ENCODE data around the gene CLMP. TPM values are rescaled to one million over a fixed set of nuclear protein-coding genes. Genes with fewer than 3 reads are reported as not detected.

Gene CLMP
- total and polyA plus RNA-seq, 2 experiments from 2014 or later = 7.1 to 18.4 TPM

DNA sequence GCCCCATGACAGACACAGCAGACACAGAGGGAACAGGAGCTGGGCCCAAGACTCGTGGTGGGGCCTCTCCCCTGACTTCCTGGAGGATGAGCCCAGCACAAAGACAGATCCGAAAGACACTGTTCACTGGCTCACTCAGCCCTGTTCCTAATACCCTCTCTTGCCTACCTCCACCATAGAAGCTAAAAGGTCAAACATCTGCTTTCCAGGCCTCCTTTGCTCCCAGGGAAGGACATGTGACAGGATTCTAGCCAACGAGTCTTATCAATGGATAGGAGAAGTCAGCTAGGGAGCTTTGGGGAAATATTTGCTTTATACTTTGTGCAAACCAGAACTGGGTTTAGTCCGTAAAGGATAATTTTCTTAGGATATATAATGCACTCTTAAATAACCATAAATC lies 8.4 kb upstream of the CLMP start:
- H3K4me1 ChIP-seq (ENCODE audit: insufficient read depth) = peaks cover 23% of the 10 kb centered on the region
- Mint-ChIP-seq H3K4me1 (peaks cover 25% of the 10 kb centered on the region), H3K27me3 (ENCODE audit: insufficient read depth, low read depth, poor library complexity) (peaks cover 10% of the 10 kb centered on the region), H3K4me3 (no peak overlapping the region), H3K36me3 (ENCODE audit: low read depth) (no peaks in the 10 kb centered on the region), H3K9me3 (no peaks in the 10 kb centered on the region), H3K27ac (no peak overlapping the region)
- no peak overlapping the region for H3K27ac ChIP-seq (ENCODE audit: low read depth)
- H3K4me3 ChIP-seq = no peak overlapping the region
- DNase-seq (ENCODE audit: low spot score) = no peak
- 0 out of 2 replicates have a peak overlapping the region, but pooled peaks have one; percentile 52 for H2AFZ ChIP-seq
- 0 out of 2 replicates have a peak, but pooled peaks cover 4% of the 10 kb centered on the region for H3F3A ChIP-seq (replicated peaks; ENCODE audit: low read depth)
- no peak for ATAC-seq
- no peaks in the 10 kb centered on the region for H4K20me1 ChIP-seq (replicated peaks; ENCODE audit: insufficient read depth)
- no peak overlapping the region for H3K4me2 ChIP-seq
- peaks cover 7% of the 10 kb centered on the region; the same call in 1 of the 2 replicates for H3K27me3 ChIP-seq (ENCODE audit: insufficient read depth)
- TF ChIP-seq JUNB (IDR thresholded peaks at IDR 0.05; ENCODE audit: unreplicated experiment) (no peak), EZH2 (IDR thresholded peaks at IDR 0.05; ENCODE audit: low read depth, unreplicated experiment) (no peak)
- no peaks in the 10 kb centered on the region for H3K79me2 ChIP-seq (replicated peaks; ENCODE audit: insufficient read depth)
- H3K9me2 ChIP-seq (ENCODE audit: insufficient read depth) = 0 out of 2 replicates have a peak, but pooled peaks cover 7% of the 10 kb centered on the region
- no peaks in the 10 kb centered on the region for H3K36me3 ChIP-seq (ENCODE audit: insufficient read depth)

DNA sequence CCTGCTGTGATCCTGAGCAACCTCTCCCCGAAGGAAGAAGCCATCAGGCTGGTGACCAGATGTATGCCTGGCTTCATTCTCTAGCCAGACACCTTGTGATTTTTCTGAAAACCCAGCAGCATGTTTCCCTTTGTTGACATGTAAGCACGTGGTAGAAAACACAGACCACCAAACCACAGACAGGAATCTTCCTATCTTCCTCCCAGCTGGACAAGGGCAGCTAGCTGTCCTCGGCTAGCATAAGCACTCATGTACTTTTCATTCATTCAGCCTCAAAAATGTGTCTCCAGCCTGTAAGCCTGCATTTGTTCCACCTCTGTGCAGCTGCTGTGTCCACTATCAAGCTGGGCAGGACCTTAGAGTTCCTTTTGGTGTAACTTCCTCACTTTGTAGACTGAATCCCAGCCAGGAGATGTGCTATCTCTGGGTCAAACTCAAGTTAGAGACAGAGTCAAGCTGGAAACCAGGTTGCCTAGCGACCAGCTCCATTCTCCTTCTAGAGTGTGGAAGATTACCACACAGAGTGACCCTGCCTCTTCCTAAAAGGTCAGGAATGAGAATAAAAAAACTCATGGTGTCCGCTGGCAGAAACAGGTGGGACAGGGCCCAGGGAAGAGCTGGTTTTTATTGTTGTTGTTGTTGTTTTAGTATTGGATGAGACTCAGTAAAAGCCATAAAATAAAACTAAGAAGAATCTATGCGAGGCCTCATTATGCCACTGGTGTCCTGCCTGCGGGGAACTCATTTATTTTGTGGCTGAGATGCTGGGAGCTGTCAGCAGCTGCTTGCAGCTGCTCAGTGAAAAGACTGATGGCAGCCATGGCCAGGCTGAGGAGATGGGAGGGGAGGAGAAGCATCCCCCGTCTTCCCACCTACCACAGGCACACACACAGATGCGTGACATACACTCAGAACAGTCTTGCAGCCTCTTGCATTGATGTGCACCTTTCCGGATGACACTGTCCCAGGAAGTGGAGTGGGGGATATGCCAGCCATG lies 7.4 kb upstream of the CLMP start:
- no peak for DNase-seq (ENCODE audit: low spot score)
- Histone ChIP-seq H3K9me2 (ENCODE audit: insufficient read depth) (0 out of 2 replicates have a peak, but pooled peaks cover 7% of the 10 kb centered on the region), H3K27me3 (ENCODE audit: insufficient read depth) (peaks cover 7% of the 10 kb centered on the region; the same call in 1 of the 2 replicates), H2AFZ (peak overlapping the region; percentile 32; the same call in 1 of the 2 replicates), H3K4me2 (no peak overlapping the region), H4K20me1 (replicated peaks; ENCODE audit: insufficient read depth) (no peaks in the 10 kb centered on the region), H3K4me1 (ENCODE audit: insufficient read depth) (peaks cover 30% of the 10 kb centered on the region), H3K27ac (ENCODE audit: low read depth) (no peak overlapping the region), H3F3A (replicated peaks; ENCODE audit: low read depth) (0 out of 2 replicates have a peak, but pooled peaks cover 4% of the 10 kb centered on the region), H3K79me2 (replicated peaks; ENCODE audit: insufficient read depth) (no peaks in the 10 kb centered on the region), H3K36me3 (ENCODE audit: insufficient read depth) (no peaks in the 10 kb centered on the region), H3K4me3 (no peak overlapping the region)
- H3K4me3 Mint-ChIP-seq = no peak overlapping the region
- peak; percentile 15; the same call in 1 of the 3 replicates for ATAC-seq
- TF ChIP-seq NANOG (IDR thresholded peaks at IDR 0.05; ENCODE audit: borderline replicate concordance) (no peak), ZNF114 (CRISPR knock-in tag; IDR thresholded peaks at IDR 0.05) (no peak), CREB1 (CRISPR knock-in tag; IDR thresholded peaks at IDR 0.05; ENCODE audit: low read depth) (no peak), EZH2 (IDR thresholded peaks at IDR 0.05; ENCODE audit: low read depth, unreplicated experiment) (no peak), EZH2phosphoT487 (IDR thresholded peaks at IDR 0.05; ENCODE audit: unreplicated experiment) (no peak)
- TF ChIP-seq, protein P1, sequence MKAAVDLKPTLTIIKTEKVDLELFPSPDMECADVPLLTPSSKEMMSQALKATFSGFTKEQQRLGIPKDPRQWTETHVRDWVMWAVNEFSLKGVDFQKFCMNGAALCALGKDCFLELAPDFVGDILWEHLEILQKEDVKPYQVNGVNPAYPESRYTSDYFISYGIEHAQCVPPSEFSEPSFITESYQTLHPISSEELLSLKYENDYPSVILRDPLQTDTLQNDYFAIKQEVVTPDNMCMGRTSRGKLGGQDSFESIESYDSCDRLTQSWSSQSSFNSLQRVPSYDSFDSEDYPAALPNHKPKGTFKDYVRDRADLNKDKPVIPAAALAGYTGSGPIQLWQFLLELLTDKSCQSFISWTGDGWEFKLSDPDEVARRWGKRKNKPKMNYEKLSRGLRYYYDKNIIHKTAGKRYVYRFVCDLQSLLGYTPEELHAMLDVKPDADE (IDR thresholded peaks at IDR 0.05) = no peak
- no peaks in the 10 kb centered on the region for H3K9me3 Mint-ChIP-seq
- no peak overlapping the region for H3K27ac Mint-ChIP-seq
- peaks cover 35% of the 10 kb centered on the region for H3K4me1 Mint-ChIP-seq
- H3K36me3 Mint-ChIP-seq (ENCODE audit: low read depth) = no peaks in the 10 kb centered on the region
- H3K27me3 Mint-ChIP-seq (ENCODE audit: insufficient read depth, low read depth, poor library complexity) = peaks cover 13% of the 10 kb centered on the region

DNA sequence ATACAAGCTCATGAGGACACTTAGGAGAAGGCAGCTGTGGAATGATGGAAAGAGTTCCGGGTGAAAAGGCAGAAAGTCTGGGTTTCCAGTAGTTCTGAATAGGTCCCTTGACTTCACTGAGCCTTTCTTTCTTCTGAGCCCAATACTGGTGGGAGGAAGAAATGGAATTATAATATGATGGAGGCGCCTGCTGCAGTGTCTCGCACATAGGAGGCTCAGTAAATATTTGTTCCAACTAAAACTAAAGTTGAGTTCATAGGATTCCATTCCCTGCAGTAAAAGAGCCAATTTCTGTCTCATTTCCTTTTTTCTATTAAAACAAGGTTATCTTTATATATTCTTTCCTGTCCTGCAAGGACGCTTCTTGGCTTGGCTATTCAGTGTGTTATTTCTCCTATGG lies 5.2 kb upstream of the CLMP start:
- Mint-ChIP-seq H3K27me3 (ENCODE audit: insufficient read depth, low read depth, poor library complexity) (peaks cover 21% of the 10 kb centered on the region), H3K4me3 (no peak overlapping the region), H3K27ac (no peak overlapping the region), H3K4me1 (peaks cover 32% of the 10 kb centered on the region), H3K9me3 (no peaks in the 10 kb centered on the region), H3K36me3 (ENCODE audit: low read depth) (no peaks in the 10 kb centered on the region)
- H3K9me2 ChIP-seq (ENCODE audit: insufficient read depth) = 0 out of 2 replicates have a peak, but pooled peaks cover 7% of the 10 kb centered on the region
- peaks cover 21% of the 10 kb centered on the region for H3K27me3 ChIP-seq (ENCODE audit: insufficient read depth)
- no peak overlapping the region for H3K4me3 ChIP-seq
- ATAC-seq (no peak), DNase-seq (ENCODE audit: low spot score) (no peak)
- no peak overlapping the region for H2AFZ ChIP-seq
- peaks cover 28% of the 10 kb centered on the region for H3K4me1 ChIP-seq (ENCODE audit: insufficient read depth)
- H4K20me1 ChIP-seq (replicated peaks; ENCODE audit: insufficient read depth) = no peaks in the 10 kb centered on the region
- no peak overlapping the region for H3K4me2 ChIP-seq
- no peak overlapping the region for H3K27ac ChIP-seq (ENCODE audit: low read depth)
- no peaks in the 10 kb centered on the region for H3F3A ChIP-seq (replicated peaks; ENCODE audit: low read depth)
- H3K36me3 ChIP-seq (ENCODE audit: insufficient read depth) = no peaks in the 10 kb centered on the region
- H3K79me2 ChIP-seq (replicated peaks; ENCODE audit: insufficient read depth) = no peaks in the 10 kb centered on the region
- TF ChIP-seq, protein P2, sequence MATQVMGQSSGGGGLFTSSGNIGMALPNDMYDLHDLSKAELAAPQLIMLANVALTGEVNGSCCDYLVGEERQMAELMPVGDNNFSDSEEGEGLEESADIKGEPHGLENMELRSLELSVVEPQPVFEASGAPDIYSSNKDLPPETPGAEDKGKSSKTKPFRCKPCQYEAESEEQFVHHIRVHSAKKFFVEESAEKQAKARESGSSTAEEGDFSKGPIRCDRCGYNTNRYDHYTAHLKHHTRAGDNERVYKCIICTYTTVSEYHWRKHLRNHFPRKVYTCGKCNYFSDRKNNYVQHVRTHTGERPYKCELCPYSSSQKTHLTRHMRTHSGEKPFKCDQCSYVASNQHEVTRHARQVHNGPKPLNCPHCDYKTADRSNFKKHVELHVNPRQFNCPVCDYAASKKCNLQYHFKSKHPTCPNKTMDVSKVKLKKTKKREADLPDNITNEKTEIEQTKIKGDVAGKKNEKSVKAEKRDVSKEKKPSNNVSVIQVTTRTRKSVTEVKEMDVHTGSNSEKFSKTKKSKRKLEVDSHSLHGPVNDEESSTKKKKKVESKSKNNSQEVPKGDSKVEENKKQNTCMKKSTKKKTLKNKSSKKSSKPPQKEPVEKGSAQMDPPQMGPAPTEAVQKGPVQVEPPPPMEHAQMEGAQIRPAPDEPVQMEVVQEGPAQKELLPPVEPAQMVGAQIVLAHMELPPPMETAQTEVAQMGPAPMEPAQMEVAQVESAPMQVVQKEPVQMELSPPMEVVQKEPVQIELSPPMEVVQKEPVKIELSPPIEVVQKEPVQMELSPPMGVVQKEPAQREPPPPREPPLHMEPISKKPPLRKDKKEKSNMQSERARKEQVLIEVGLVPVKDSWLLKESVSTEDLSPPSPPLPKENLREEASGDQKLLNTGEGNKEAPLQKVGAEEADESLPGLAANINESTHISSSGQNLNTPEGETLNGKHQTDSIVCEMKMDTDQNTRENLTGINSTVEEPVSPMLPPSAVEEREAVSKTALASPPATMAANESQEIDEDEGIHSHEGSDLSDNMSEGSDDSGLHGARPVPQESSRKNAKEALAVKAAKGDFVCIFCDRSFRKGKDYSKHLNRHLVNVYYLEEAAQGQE (IDR thresholded peaks at IDR 0.05; ENCODE audit: unreplicated experiment) = no peak
- TF ChIP-seq ZNF331 (CRISPR knock-in tag; IDR thresholded peaks at IDR 0.05; ENCODE audit: low read depth) (no peak), NANOG (IDR thresholded peaks at IDR 0.05; ENCODE audit: borderline replicate concordance) (no peak), STAT1 (IDR thresholded peaks at IDR 0.05; ENCODE audit: unreplicated experiment) (no peak), EZH2 (IDR thresholded peaks at IDR 0.05; ENCODE audit: low read depth, unreplicated experiment) (no peak), JUNB (IDR thresholded peaks at IDR 0.05; ENCODE audit: unreplicated experiment) (no peak)
- TF ChIP-seq, protein P1 (IDR thresholded peaks at IDR 0.05) = no peak
